ENCODE measurements around the gene TSC22D2. TPM values are rescaled to one million over a fixed set of nuclear protein-coding genes. Genes with fewer than 3 reads are reported as not detected.

The TSC22D2 gene
- total and polyA plus RNA-seq, 7 donors = 6.6 to 24.9 (median 14.6) TPM

- TF ChIP-seq CTCF (IDR thresholded peaks at IDR 0.05) (no peak), POLR2AphosphoS5 (IDR thresholded peaks at IDR 0.05) (no peak), POLR2A (IDR thresholded peaks at IDR 0.05) (no peak), EP300 (IDR thresholded peaks at IDR 0.05) (no peak)
- Histone ChIP-seq H3K27me3 (no peaks in the 10 kb centered on the region), H3K9me3 (no peaks in the 10 kb centered on the region), H3K4me3 (no peak overlapping the region), H3K36me3 (no peaks in the 10 kb centered on the region), H3K27ac (no peak overlapping the region), H3K4me1 (no peaks in the 10 kb centered on the region)
- no peak for DNase-seq
- intact Hi-C loops (cut with DNase I) = no loop called here
Measured at GRCh38 chr3:150390087-150390486, 18.0 kb upstream of the TSC22D2 start.

- TF ChIP-seq POLR2AphosphoS5 (IDR thresholded peaks at IDR 0.05) = no peak
- intact Hi-C loops (cut with DNase I) = no loop called here
- Histone ChIP-seq H3K27ac (no peak overlapping the region), H3K9me3 (no peaks in the 10 kb centered on the region), H3K4me1 (no peaks in the 10 kb centered on the region), H3K4me3 (no peak overlapping the region), H3K36me3 (no peaks in the 10 kb centered on the region), H3K27me3 (no peaks in the 10 kb centered on the region)
- DNase-seq = no peak
Measured at GRCh38 chr3:150391161-150391560, 16.9 kb upstream of the TSC22D2 start.

GRCh38 chr3:150393745-150394144 lies 14.4 kb upstream of the TSC22D2 start:
- H3K27ac ChIP-seq = no peak overlapping the region
- H3K27me3 ChIP-seq = no peaks in the 10 kb centered on the region
- 47 to 58% methylated on average over 1 of the region's 1 CpG for WGBS, 2 donors
- no peaks in the 10 kb centered on the region for H3K4me1 ChIP-seq
- no peak for DNase-seq
- H3K36me3 ChIP-seq = no peaks in the 10 kb centered on the region
- TF ChIP-seq POLR2A (IDR thresholded peaks at IDR 0.05) (no peak), EP300 (IDR thresholded peaks at IDR 0.05) (no peak), CTCF (IDR thresholded peaks at IDR 0.05) (no peak), POLR2AphosphoS5 (IDR thresholded peaks at IDR 0.05) (no peak)
- no peaks in the 10 kb centered on the region for H3K9me3 ChIP-seq
- H3K4me3 ChIP-seq = no peak overlapping the region
- intact Hi-C loops (cut with DNase I) = no loop called here

- TF ChIP-seq POLR2AphosphoS5 (IDR thresholded peaks at IDR 0.05) (no peak), POLR2A (IDR thresholded peaks at IDR 0.05) (no peak), EP300 (IDR thresholded peaks at IDR 0.05) (no peak), CTCF (IDR thresholded peaks at IDR 0.05) (no peak)
- Histone ChIP-seq H3K36me3 (no peaks in the 10 kb centered on the region), H3K4me1 (no peaks in the 10 kb centered on the region), H3K9me3 (no peaks in the 10 kb centered on the region), H3K27ac (no peak overlapping the region), H3K27me3 (no peaks in the 10 kb centered on the region), H3K4me3 (no peak overlapping the region)
- intact Hi-C loops (cut with DNase I) = no loop called here
- no peak for DNase-seq
- 65 to 73% methylated on average over 2 of the region's 2 CpGs for WGBS, 2 donors
Measured at GRCh38 chr3:150394606-150395005, 13.5 kb upstream of the TSC22D2 start.

- Histone ChIP-seq H3K4me3 (no peak overlapping the region), H3K27me3 (no peaks in the 10 kb centered on the region), H3K36me3 (no peaks in the 10 kb centered on the region), H3K4me1 (no peaks in the 10 kb centered on the region), H3K9me3 (no peaks in the 10 kb centered on the region), H3K27ac (no peak overlapping the region)
- WGBS, 2 donors = 0 to 43% methylated on average over 1 of the region's 1 CpG
- no peak for TF ChIP-seq POLR2AphosphoS5 (IDR thresholded peaks at IDR 0.05)
- TF ChIP-seq CTCF (IDR thresholded peaks at IDR 0.05) = no peak
- TF ChIP-seq EP300 (IDR thresholded peaks at IDR 0.05) = no peak
- no peak for TF ChIP-seq POLR2A (IDR thresholded peaks at IDR 0.05)
- no peak for DNase-seq
- intact Hi-C loops (cut with DNase I) = no loop called here
Measured at GRCh38 chr3:150396491-150396890, 11.6 kb upstream of the TSC22D2 start.

All from sigmoid colon (tissue), 7 donors.